ENCODE measurements around the gene SPTB. TPM values are rescaled to one million over a fixed set of nuclear protein-coding genes. Genes with fewer than 3 reads are reported as not detected.

SPTB gene
- total RNA-seq, 4 donors from 2014 or later, result 123 to 554 (median 266) TPM

DNA sequence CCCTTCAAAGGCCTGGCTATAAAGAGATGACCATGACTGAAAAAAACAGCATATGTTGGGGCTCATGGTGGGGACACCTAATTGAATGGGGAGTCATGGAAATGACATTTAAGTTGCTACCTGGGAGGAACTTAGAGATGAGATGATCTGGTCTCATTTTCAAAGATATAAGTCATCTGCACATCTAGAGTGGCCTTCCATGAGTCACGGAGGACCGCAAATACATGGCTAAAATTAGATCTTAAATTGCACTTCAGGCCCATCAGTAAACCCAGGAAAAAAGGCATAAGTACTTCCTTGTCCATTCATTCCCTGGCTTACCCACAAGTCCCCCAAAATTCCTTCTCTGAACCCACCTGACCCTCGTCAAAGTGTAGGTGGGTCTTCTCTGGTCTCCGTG lies 53.4 kb downstream of the SPTB start:
- H3K4me3 ChIP-seq, result peak overlapping the region; percentile 12 to 37 (median 34)
- no peak for TF ChIP-seq POLR2A (IDR thresholded peaks at IDR 0.05)
- TF ChIP-seq, protein P1, sequence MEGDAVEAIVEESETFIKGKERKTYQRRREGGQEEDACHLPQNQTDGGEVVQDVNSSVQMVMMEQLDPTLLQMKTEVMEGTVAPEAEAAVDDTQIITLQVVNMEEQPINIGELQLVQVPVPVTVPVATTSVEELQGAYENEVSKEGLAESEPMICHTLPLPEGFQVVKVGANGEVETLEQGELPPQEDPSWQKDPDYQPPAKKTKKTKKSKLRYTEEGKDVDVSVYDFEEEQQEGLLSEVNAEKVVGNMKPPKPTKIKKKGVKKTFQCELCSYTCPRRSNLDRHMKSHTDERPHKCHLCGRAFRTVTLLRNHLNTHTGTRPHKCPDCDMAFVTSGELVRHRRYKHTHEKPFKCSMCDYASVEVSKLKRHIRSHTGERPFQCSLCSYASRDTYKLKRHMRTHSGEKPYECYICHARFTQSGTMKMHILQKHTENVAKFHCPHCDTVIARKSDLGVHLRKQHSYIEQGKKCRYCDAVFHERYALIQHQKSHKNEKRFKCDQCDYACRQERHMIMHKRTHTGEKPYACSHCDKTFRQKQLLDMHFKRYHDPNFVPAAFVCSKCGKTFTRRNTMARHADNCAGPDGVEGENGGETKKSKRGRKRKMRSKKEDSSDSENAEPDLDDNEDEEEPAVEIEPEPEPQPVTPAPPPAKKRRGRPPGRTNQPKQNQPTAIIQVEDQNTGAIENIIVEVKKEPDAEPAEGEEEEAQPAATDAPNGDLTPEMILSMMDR (IDR thresholded peaks at IDR 0.05 in 4 of 5, conservative IDR thresholded peaks at IDR 0.05 in 1 of 5), result no peak
- DNase-seq (no peak), ATAC-seq (peak; percentile 37 to 62)
- H3K36me3 ChIP-seq, result no peaks in the 10 kb centered on the region
- in situ Hi-C loops (cut with MboI; ENCODE audit: low sequenced_read_pairs in 4 of 4), result loop anchor here in 1 of 4 donors (5.0 to 10.0 kb wide), 2 partner anchors 51 to 158 kb away; partner anchors contain the start of genes FNTB and SPTB
- intact Hi-C loops (cut with DNase I; ENCODE audit: low total_unique reads), result loop anchor here (1.0 kb wide), 1 partner anchor 53 kb away; the partner anchor contains the start of gene SPTB
- H3K9me3 ChIP-seq, result no peaks in the 10 kb centered on the region
- no peaks in the 10 kb centered on the region for H3K27me3 ChIP-seq
- H3K4me1 ChIP-seq, result peaks cover 77 to 85% of the 10 kb centered on the region in 2 donors
- H3K27ac ChIP-seq, result peak overlapping the region; percentile 93 to 98 (median 96)

DNA sequence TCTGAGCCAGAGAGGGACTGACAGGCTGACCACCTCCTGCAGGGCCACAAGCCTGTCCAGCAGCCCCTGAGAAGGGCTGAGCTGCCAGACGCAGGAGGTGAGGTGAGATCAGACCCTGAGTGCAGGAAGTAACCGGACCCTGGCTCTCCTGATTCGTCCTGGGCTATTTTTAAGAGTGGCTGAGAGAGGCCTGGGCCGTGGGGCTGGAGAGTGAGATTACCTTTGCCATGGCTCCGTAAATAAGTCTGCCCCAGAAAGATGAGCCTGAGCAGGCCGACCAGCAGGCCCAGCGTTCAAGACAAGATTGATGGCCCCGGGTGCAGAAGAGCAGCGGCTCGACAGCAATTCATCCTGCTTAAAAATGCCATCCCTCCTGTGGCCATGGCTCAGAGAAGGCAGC lies 54.2 kb downstream of the SPTB start:
- Histone ChIP-seq H3K27me3 (no peaks in the 10 kb centered on the region), H3K4me3 (peak overlapping the region in 3 of 4 donors; percentile 32 to 37 (median 36)), H3K9me3 (no peaks in the 10 kb centered on the region), H3K27ac (peak overlapping the region; percentile 93 to 98 (median 96)), H3K4me1 (peaks cover 71 to 79% of the 10 kb centered on the region in 2 donors), H3K36me3 (peaks cover 0 to 6% of the 10 kb centered on the region in 2 donors)
- intact Hi-C loops (cut with DNase I; ENCODE audit: low total_unique reads) (loop anchor here (1.0 to 2.0 kb wide), 2 partner anchors 16 to 207 kb away; no protein-coding TSS in a partner anchor), in situ Hi-C loops (cut with MboI; ENCODE audit: low sequenced_read_pairs in 4 of 4) (loop anchor here in 1 of 4 donors (5.0 to 10.0 kb wide), 2 partner anchors 52 to 159 kb away; partner anchors contain the start of genes FNTB and SPTB)
- TF ChIP-seq, protein P1 (IDR thresholded peaks at IDR 0.05 in 4 of 5, conservative IDR thresholded peaks at IDR 0.05 in 1 of 5), result no peak
- peak; percentile 54 to 74 for TF ChIP-seq POLR2A (IDR thresholded peaks at IDR 0.05)
- peak; percentile 71 to 73 for ATAC-seq
- peak; percentile 86 to 95 for DNase-seq

- DNase-seq, result peak in 1 of 2 donors; percentile 63
- no peak for TF ChIP-seq POLR2A (IDR thresholded peaks at IDR 0.05)
- TF ChIP-seq, protein P1 (IDR thresholded peaks at IDR 0.05 in 4 of 5, conservative IDR thresholded peaks at IDR 0.05 in 1 of 5), result no peak
- Histone ChIP-seq H3K9me3 (no peaks in the 10 kb centered on the region), H3K27me3 (no peaks in the 10 kb centered on the region), H3K4me3 (peak overlapping the region in 2 of 4 donors; percentile 12 to 36), H3K4me1 (peaks cover 71 to 76% of the 10 kb centered on the region in 2 donors), H3K27ac (peak overlapping the region; percentile 93 to 98 (median 96)), H3K36me3 (peaks cover 0 to 9% of the 10 kb centered on the region in 2 donors)
- peak; percentile 5 to 16 for ATAC-seq
- intact Hi-C loops (cut with DNase I; ENCODE audit: low total_unique reads), result loop anchor here (1.0 to 2.0 kb wide), 2 partner anchors 16 to 208 kb away; no protein-coding TSS in a partner anchor
- in situ Hi-C loops (cut with MboI; ENCODE audit: low sequenced_read_pairs in 4 of 4), result loop anchor here in 1 of 4 donors (5.0 to 10.0 kb wide), 2 partner anchors 52 to 160 kb away; partner anchors contain the start of genes FNTB and SPTB
Observed at GRCh38 chr14:64825006-64825405, 54.7 kb downstream of the SPTB start.

GRCh38 chr14:64824471-64824870 lies 55.2 kb downstream of the SPTB start:
- Histone ChIP-seq H3K4me1 (peaks cover 71% of the 10 kb centered on the region in 2 donors), H3K36me3 (peaks cover 0 to 12% of the 10 kb centered on the region in 2 donors), H3K4me3 (peak overlapping the region in 1 of 4 donors; percentile 36), H3K9me3 (no peaks in the 10 kb centered on the region), H3K27ac (peak overlapping the region; percentile 93 to 98 (median 96)), H3K27me3 (no peaks in the 10 kb centered on the region)
- intact Hi-C loops (cut with DNase I; ENCODE audit: low total_unique reads) (loop anchor here (2.0 to 5.0 kb wide), 2 partner anchors 68 to 208 kb away; no protein-coding TSS in a partner anchor), in situ Hi-C loops (cut with MboI; ENCODE audit: low sequenced_read_pairs in 4 of 4) (loop anchor here in 3 of 4 donors (5.0 to 10.0 kb wide), 2 partner anchors 68 to 160 kb away; partner anchors contain the start of gene FNTB (in 1 of the 3))
- ATAC-seq (no peak), DNase-seq (no peak)
- TF ChIP-seq, protein P1 (IDR thresholded peaks at IDR 0.05 in 4 of 5, conservative IDR thresholded peaks at IDR 0.05 in 1 of 5), result no peak
- no peak for TF ChIP-seq POLR2A (IDR thresholded peaks at IDR 0.05)
